GM21390 (cell line): ENCODE results near the gene UBALD1.

Experiments used
- ATAC-seq: cut with Tn5 transposase; IDR thresholded peaks from one replicate; pipeline ENCODE4 v1.9.1; 2021; ENCODE audit not compliant: unreplicated experiment

Gene UBALD1

GRCh38 chr16:4561596-4561995 is 53.1 kb downstream of the UBALD1 start:
- no peak for ATAC-seq
